HepG2 (cell line): ENCODE data around the gene COPB2. TPM values are rescaled to one million over a fixed set of nuclear protein-coding genes. Genes with fewer than 3 reads are reported as not detected.

Source experiments
- FOXC1 ChIP-seq: sonication (generic); formaldehyde crosslinking; IDR thresholded peaks from 2 replicates; pipeline ENCODE4 v1.8.0; 2022; ENCODE audit warnings: mild to moderate bottlenecking, missing genetic modification reagents, borderline replicate concordance
- MLLT10 ChIP-seq: sonication (generic); formaldehyde crosslinking; IDR thresholded peaks from 2 replicates; pipeline ENCODE4 v1.4.0; 2020; ENCODE audit warnings: missing genetic modification reagents
- RAD51 ChIP-seq: fragments of 450-650 bp; IDR thresholded peaks from 2 replicates; pipeline ENCODE4 v1.6.1; 2016; ENCODE audit warnings: borderline replicate concordance
- SNAPC4 ChIP-seq: sonication (generic); formaldehyde crosslinking; IDR thresholded peaks from 2 replicates; pipeline ENCODE4 v1.4.0; 2020; ENCODE audit warnings: mild to moderate bottlenecking, missing genetic modification reagents
- ZNF207 ChIP-seq: fragments of 450-650 bp; IDR thresholded peaks from 2 replicates; pipeline ENCODE4 v1.6.1; 2016; ENCODE audit warnings: antibody characterized with exemption, borderline replicate concordance
- polyA plus RNA-seq, 8 experiments: library from polyadenylated mRNA; depleted of rRNA in 3 of 8; stranded (reverse) in 7 of 8; unstranded in 1 of 8; fragments of >200 nt; fragmentation: Illumina TruSeq in 4 of 8; extraction: Trizol in 4 of 8; gene quantifications; 2 replicates each; pipeline versions ENCODE4 v1.2.1 to v1.2.3, GENCODE V29; 2011 to 2016; ENCODE audit warnings: low read depth in 4 of 8, missing spikeins in 1 of 8, mixed read lengths in 1 of 8; ENCODE audit not compliant: insufficient read depth in 1 of 8
- total RNA-seq, 5 experiments: library from RNA; depleted of rRNA; stranded (reverse); fragments of >200 nt; fragmentation: Illumina TruSeq; extraction: Trizol; gene quantifications; 2 replicates each; pipeline ENCODE4 v1.2.3, GENCODE V29; 2016; ENCODE audit warnings: low read depth in 1 of 5
- TF ChIP-seq, protein P1 (sequence below): sonication (generic); formaldehyde crosslinking; IDR thresholded peaks from 2 replicates; pipeline ENCODE4 v1.5.0; 2020; ENCODE audit warnings: mild to moderate bottlenecking, missing genetic modification reagents, borderline replicate concordance
- TF ChIP-seq, protein P2 (sequence below): sonication (generic); formaldehyde crosslinking; IDR thresholded peaks from 2 replicates; pipeline ENCODE4 v1.4.0; 2020; ENCODE audit warnings: missing genetic modification reagents

The COPB2 gene
- total and polyA plus RNA-seq, 2 of the 13 experiments (the other 11 are each of a cell fraction or from before 2014, with no cell fraction given): 83.3 to 217 TPM

DNA sequence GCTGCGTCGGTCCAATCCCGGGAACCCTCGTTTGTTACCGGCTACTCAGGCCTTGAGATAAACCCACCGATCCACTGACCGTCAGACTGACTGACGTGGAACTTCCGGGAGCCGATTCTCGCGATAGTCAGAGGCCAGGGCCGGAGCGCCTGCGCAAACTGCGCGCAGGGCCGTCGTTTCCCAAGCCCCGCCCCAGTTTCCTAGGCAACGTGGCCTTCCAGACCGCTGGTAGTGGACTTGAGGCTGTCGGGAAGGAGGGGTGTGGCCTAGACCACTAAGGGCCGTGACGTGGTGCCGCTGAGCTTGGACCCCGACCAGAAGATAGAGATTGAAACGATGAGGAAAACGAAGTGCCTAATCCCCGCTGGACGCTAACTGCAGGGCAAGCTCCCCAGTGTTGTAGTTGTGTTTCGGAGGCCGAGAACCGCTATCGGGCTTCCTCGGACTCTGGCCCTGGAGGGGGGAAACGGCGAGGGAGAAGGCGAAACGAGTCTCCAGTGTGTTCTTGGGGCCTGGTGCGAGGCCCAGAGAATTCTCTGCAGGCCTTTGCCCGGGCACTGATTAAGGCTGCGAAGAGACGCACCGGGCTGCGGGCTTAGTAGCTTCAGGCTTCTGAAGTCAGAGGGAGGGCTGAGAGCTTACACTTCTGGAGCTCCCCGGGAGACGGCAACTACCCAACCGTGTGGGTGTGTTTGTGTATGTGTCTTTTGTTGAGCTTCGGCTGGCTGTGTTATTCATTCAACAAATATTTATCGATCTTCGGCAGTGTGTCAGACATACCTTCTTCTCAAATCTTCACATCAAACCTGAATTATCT is at the start of gene COPB2 (continued):
- TF ChIP-seq, protein P1, sequence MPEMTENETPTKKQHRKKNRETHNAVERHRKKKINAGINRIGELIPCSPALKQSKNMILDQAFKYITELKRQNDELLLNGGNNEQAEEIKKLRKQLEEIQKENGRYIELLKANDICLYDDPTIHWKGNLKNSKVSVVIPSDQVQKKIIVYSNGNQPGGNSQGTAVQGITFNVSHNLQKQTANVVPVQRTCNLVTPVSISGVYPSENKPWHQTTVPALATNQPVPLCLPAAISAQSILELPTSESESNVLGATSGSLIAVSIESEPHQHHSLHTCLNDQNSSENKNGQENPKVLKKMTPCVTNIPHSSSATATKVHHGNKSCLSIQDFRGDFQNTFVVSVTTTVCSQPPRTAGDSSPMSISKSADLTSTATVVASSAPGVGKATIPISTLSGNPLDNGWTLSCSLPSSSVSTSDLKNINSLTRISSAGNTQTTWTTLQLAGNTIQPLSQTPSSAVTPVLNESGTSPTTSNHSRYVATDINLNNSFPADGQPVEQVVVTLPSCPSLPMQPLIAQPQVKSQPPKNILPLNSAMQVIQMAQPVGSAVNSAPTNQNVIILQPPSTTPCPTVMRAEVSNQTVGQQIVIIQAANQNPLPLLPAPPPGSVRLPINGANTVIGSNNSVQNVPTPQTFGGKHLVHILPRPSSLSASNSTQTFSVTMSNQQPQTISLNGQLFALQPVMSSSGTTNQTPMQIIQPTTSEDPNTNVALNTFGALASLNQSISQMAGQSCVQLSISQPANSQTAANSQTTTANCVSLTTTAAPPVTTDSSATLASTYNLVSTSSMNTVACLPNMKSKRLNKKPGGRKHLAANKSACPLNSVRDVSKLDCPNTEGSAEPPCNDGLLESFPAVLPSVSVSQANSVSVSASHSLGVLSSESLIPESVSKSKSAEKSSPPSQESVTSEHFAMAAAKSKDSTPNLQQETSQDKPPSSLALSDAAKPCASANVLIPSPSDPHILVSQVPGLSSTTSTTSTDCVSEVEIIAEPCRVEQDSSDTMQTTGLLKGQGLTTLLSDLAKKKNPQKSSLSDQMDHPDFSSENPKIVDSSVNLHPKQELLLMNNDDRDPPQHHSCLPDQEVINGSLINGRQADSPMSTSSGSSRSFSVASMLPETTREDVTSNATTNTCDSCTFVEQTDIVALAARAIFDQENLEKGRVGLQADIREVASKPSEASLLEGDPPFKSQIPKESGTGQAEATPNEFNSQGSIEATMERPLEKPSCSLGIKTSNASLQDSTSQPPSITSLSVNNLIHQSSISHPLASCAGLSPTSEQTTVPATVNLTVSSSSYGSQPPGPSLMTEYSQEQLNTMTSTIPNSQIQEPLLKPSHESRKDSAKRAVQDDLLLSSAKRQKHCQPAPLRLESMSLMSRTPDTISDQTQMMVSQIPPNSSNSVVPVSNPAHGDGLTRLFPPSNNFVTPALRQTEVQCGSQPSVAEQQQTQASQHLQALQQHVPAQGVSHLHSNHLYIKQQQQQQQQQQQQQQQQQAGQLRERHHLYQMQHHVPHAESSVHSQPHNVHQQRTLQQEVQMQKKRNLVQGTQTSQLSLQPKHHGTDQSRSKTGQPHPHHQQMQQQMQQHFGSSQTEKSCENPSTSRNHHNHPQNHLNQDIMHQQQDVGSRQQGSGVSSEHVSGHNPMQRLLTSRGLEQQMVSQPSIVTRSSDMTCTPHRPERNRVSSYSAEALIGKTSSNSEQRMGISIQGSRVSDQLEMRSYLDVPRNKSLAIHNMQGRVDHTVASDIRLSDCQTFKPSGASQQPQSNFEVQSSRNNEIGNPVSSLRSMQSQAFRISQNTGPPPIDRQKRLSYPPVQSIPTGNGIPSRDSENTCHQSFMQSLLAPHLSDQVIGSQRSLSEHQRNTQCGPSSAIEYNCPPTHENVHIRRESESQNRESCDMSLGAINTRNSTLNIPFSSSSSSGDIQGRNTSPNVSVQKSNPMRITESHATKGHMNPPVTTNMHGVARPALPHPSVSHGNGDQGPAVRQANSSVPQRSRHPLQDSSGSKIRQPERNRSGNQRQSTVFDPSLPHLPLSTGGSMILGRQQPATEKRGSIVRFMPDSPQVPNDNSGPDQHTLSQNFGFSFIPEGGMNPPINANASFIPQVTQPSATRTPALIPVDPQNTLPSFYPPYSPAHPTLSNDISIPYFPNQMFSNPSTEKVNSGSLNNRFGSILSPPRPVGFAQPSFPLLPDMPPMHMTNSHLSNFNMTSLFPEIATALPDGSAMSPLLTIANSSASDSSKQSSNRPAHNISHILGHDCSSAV (CRISPR knock-in tag): no peak
- TF ChIP-seq RAD51 (no peak), MLLT10 (CRISPR knock-in tag) (no peak), ZNF207 (no peak), FOXC1 (CRISPR knock-in tag) (peak; percentile 56; the same call in 1 of the 2 replicates), SNAPC4 (CRISPR knock-in tag) (peak; percentile 49; the same call in 1 of the 2 replicates)
- TF ChIP-seq, protein P2, sequence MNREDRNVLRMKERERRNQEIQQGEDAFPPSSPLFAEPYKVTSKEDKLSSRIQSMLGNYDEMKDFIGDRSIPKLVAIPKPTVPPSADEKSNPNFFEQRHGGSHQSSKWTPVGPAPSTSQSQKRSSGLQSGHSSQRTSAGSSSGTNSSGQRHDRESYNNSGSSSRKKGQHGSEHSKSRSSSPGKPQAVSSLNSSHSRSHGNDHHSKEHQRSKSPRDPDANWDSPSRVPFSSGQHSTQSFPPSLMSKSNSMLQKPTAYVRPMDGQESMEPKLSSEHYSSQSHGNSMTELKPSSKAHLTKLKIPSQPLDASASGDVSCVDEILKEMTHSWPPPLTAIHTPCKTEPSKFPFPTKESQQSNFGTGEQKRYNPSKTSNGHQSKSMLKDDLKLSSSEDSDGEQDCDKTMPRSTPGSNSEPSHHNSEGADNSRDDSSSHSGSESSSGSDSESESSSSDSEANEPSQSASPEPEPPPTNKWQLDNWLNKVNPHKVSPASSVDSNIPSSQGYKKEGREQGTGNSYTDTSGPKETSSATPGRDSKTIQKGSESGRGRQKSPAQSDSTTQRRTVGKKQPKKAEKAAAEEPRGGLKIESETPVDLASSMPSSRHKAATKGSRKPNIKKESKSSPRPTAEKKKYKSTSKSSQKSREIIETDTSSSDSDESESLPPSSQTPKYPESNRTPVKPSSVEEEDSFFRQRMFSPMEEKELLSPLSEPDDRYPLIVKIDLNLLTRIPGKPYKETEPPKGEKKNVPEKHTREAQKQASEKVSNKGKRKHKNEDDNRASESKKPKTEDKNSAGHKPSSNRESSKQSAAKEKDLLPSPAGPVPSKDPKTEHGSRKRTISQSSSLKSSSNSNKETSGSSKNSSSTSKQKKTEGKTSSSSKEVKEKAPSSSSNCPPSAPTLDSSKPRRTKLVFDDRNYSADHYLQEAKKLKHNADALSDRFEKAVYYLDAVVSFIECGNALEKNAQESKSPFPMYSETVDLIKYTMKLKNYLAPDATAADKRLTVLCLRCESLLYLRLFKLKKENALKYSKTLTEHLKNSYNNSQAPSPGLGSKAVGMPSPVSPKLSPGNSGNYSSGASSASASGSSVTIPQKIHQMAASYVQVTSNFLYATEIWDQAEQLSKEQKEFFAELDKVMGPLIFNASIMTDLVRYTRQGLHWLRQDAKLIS (CRISPR knock-in tag): no peak
